H1 (cell line): ENCODE data around the gene BARX1. TPM values are rescaled to one million over a fixed set of nuclear protein-coding genes. Genes with fewer than 3 reads are reported as not detected.

Experiments used
- BACH1 ChIP-seq: IDR thresholded peaks from 2 replicates; pipeline ENCODE4 v1.6.1; 2012; ENCODE audit warnings: low read length, improper control_type of control experiment
- CREB1 ChIP-seq: IDR thresholded peaks from 2 replicates; pipeline ENCODE4 v1.6.1; 2012; ENCODE audit warnings: inconsistent platforms
- JUN ChIP-seq: IDR thresholded peaks from 2 replicates; pipeline ENCODE4 v1.6.1; 2011; ENCODE audit warnings: low read depth, mild to moderate bottlenecking, improper control_type of control experiment, low read length
- KDM1A ChIP-seq: fragments of 200-600, 300-600 bp; sonication (generic); IDR thresholded peaks from 2 replicates; pipeline ENCODE4 v1.7.1; 2016; ENCODE audit warnings: mild to moderate bottlenecking, low read length, borderline replicate concordance
- NANOG ChIP-seq: IDR thresholded peaks from 2 replicates; pipeline ENCODE4 v1.6.1; 2011; ENCODE audit warnings: low read length, low read depth, mild to moderate bottlenecking, inconsistent platforms; ENCODE audit not compliant: insufficient read depth, poor library complexity, severe bottlenecking
- NRF1 ChIP-seq: IDR thresholded peaks from 2 replicates; pipeline ENCODE4 v1.6.1; 2011; ENCODE audit warnings: mild to moderate bottlenecking, low read depth, low read length, improper control_type of control experiment
- POLR2AphosphoS5 ChIP-seq: IDR thresholded peaks from 2 replicates; pipeline ENCODE4 v1.6.1; 2011; ENCODE audit warnings: low read depth, low read length
- RAD21 ChIP-seq, 2 experiments: IDR thresholded peaks in 1 of 2; conservative IDR thresholded peaks in 1 of 2; 2 replicates each; pipeline ENCODE4 v1.6.1; 2011; ENCODE audit warnings: low read depth in 2 of 2, low read length in 2 of 2, improper control_type of control experiment in 1 of 2, inconsistent platforms in 1 of 2, mild to moderate bottlenecking in 1 of 2, moderate library complexity in 1 of 2
- SRF ChIP-seq: IDR thresholded peaks from 2 replicates; pipeline ENCODE4 v1.6.1; 2011; ENCODE audit warnings: mild to moderate bottlenecking, low read depth, low read length, moderate library complexity
- TAF7 ChIP-seq: optimal IDR thresholded peaks from 2 replicates; pipeline ENCODE3; 2011; ENCODE audit warnings: low read depth, mild to moderate bottlenecking, inconsistent platforms, low read length, moderate library complexity, borderline replicate concordance
- TCF12 ChIP-seq: IDR thresholded peaks from 2 replicates; pipeline ENCODE4 v1.6.1; 2011; ENCODE audit warnings: low read depth, mild to moderate bottlenecking, low read length
- USF2 ChIP-seq: IDR thresholded peaks from 2 replicates; pipeline ENCODE4 v1.6.1; 2011; ENCODE audit warnings: low read length, improper control_type of control experiment
- YY1 ChIP-seq: IDR thresholded peaks from 2 replicates; pipeline ENCODE4 v1.6.1; 2011; ENCODE audit warnings: low read depth, mild to moderate bottlenecking, low read length
- ZNF274 ChIP-seq: IDR thresholded peaks from 2 replicates; pipeline ENCODE4 v1.7.0; 2012; ENCODE audit warnings: low read length, borderline replicate concordance; ENCODE audit errors: extremely low read depth
- polyA plus RNA-seq, 7 experiments: library from polyadenylated mRNA; depleted of rRNA in 3 of 7; stranded (reverse) in 5 of 7; unstranded in 2 of 7; fragments of >200 nt in 5 of 7; fragments of 200-250 nt in 2 of 7; gene quantifications; 1 replicate in 5 of 7; 2 replicates in 1 of 7; 4 replicates in 1 of 7; pipeline versions ENCODE4 v1.2.1 to v1.2.3, GENCODE V29; 2011 to 2013; ENCODE audit warnings: missing spikeins in 2 of 7, mixed read lengths in 2 of 7
- total RNA-seq: library from RNA; stranded (reverse); fragmentation: NEBNext Ultra II Directional; extraction: Animal tissue kit (Norgen Biotek cat#: 25700); gene quantifications from 2 replicates; pipeline ENCODE4 v1.2.1, GENCODE V29; 2021

The BARX1 gene
- total and polyA plus RNA-seq, 2 of the 8 experiments (the other 6 are each of a cell fraction or from before 2014, with no cell fraction given) = 0.79 to 2.6 TPM

GRCh38 chr9:93962561-93963440 is 7.6 kb upstream of the BARX1 start (continued):
- peak; percentile 67 for TF ChIP-seq CREB1
- peak; percentile 49 for TF ChIP-seq KDM1A
- no peak for TF ChIP-seq NANOG
- TF ChIP-seq BACH1 = no peak
- TF ChIP-seq NRF1 = no peak
- TF ChIP-seq TAF7 = no peak
- TF ChIP-seq YY1 = no peak
- TF ChIP-seq SRF = no peak
- TF ChIP-seq RAD21 (IDR thresholded peaks at IDR 0.05 in 1 of 2, conservative IDR thresholded peaks at IDR 0.05 in 1 of 2; ENCODE audit: low read depth in 2 of 2, low read length in 2 of 2) = peak; percentile 81 to 84
- no peak for TF ChIP-seq USF2
- TF ChIP-seq POLR2AphosphoS5 = no peak
- TF ChIP-seq JUN = no peak
- no peak for TF ChIP-seq ZNF274
- no peak for TF ChIP-seq TCF12
